ENCODE data around the gene CRHR1.

CRHR1 gene

GRCh38 chr17:45783593-45784292 is 377 bp upstream of the CRHR1 start (continued):
- TF ChIP-seq TCF7L2 (IDR thresholded peaks at IDR 0.05; ENCODE audit: borderline replicate concordance, low read depth, low read length) (no peak), YY2 (tag by site-specific recombination; IDR thresholded peaks at IDR 0.05) (no peak), ZSCAN5A (tag by site-specific recombination; IDR thresholded peaks at IDR 0.05) (no peak), ZNF610 (tag by site-specific recombination; IDR thresholded peaks at IDR 0.05; ENCODE audit: borderline replicate concordance) (no peak), TRIM28 (IDR thresholded peaks at IDR 0.05; ENCODE audit: borderline replicate concordance, low read length) (no peak), PRDM1 (tag by site-specific recombination; IDR thresholded peaks at IDR 0.05) (no peak), OSR2 (tag by site-specific recombination; IDR thresholded peaks at IDR 0.05) (no peak), INSM2 (tag by site-specific recombination; IDR thresholded peaks at IDR 0.05) (0 out of 2 replicates have a peak, but pooled peaks have one; percentile 1), ZNF26 (tag by site-specific recombination; IDR thresholded peaks at IDR 0.05) (no peak), PRDM4 (tag by site-specific recombination; IDR thresholded peaks at IDR 0.05) (no peak), KLF16 (tag by site-specific recombination; IDR thresholded peaks at IDR 0.05) (no peak), ZNF76 (tag by site-specific recombination; IDR thresholded peaks at IDR 0.05; ENCODE audit: borderline replicate concordance, low read depth) (no peak; the same call in 1 of the 2 replicates), ZNF239 (tag by site-specific recombination; IDR thresholded peaks at IDR 0.05) (no peak), ZNF629 (tag by site-specific recombination; IDR thresholded peaks at IDR 0.05) (no peak; the same call in 1 of the 2 replicates), ZNF645 (tag by site-specific recombination; IDR thresholded peaks at IDR 0.05) (no peak), ZNF324 (tag by site-specific recombination; IDR thresholded peaks at IDR 0.05) (no peak), ZNF16 (tag by site-specific recombination; IDR thresholded peaks at IDR 0.05; ENCODE audit: low read depth) (no peak), ZNF169 (tag by site-specific recombination; IDR thresholded peaks at IDR 0.05) (no peak), RBAK (tag by site-specific recombination; IDR thresholded peaks at IDR 0.05) (no peak), ZNF311 (tag by site-specific recombination; IDR thresholded peaks at IDR 0.05; ENCODE audit: borderline replicate concordance) (no peak), ZNF423 (tag by site-specific recombination; IDR thresholded peaks at IDR 0.05) (no peak), GLIS1 (tag by site-specific recombination; IDR thresholded peaks at IDR 0.05) (no peak), WT1 (tag by site-specific recombination; IDR thresholded peaks at IDR 0.05) (peak; percentile 69), ZNF433 (tag by site-specific recombination; IDR thresholded peaks at IDR 0.05; ENCODE audit: low read depth) (no peak), GFI1B (tag by site-specific recombination; IDR thresholded peaks at IDR 0.05) (no peak), ZNF513 (tag by site-specific recombination; IDR thresholded peaks at IDR 0.05) (no peak), ZBTB7A (tag by site-specific recombination; IDR thresholded peaks at IDR 0.05; ENCODE audit: low read depth) (no peak; the same call in 1 of the 2 replicates), ZNF677 (tag by site-specific recombination; IDR thresholded peaks at IDR 0.05) (no peak), ZNF23 (tag by site-specific recombination; IDR thresholded peaks at IDR 0.05; ENCODE audit: borderline replicate concordance) (no peak), ZNF561 (tag by site-specific recombination; IDR thresholded peaks at IDR 0.05; ENCODE audit: borderline replicate concordance) (peak; percentile 19; the same call in 1 of the 2 replicates), ZNF626 (tag by site-specific recombination; IDR thresholded peaks at IDR 0.05) (no peak), ZNF350 (tag by site-specific recombination; IDR thresholded peaks at IDR 0.05) (no peak)
